ENCODE data around the gene ZBED6.
"Not testable (repeated sequence)": the region's sequence is repeated elsewhere in the genome, so short reads cannot be mapped to it uniquely, and the experiment has no call there.

The ZBED6 gene

GRCh38 chr1:203778146-203778545 is 17.3 kb upstream of the ZBED6 start:
- H3K4me1 ChIP-seq (ENCODE audit: control insufficient read depth in 5 of 5, insufficient read depth in 5 of 5, low read length in 5 of 5) = no peaks in the 10 kb centered on the region
- no peak overlapping the region for H3K9ac ChIP-seq (ENCODE audit: low read length in 5 of 5)
- no peaks in the 10 kb centered on the region for H3K36me3 ChIP-seq (ENCODE audit: control insufficient read depth in 5 of 5, insufficient read depth in 5 of 5, low read length in 5 of 5)

GRCh38 chr1:203778789-203779188 is 16.6 kb upstream of the ZBED6 start:
- no peak overlapping the region for H3K27ac ChIP-seq (ENCODE audit: low read depth, low read length)
- no peaks in the 10 kb centered on the region for H3K4me1 ChIP-seq (ENCODE audit: control insufficient read depth in 5 of 5, insufficient read depth in 5 of 5, low read length in 5 of 5)
- H3K36me3 ChIP-seq (ENCODE audit: control insufficient read depth in 5 of 5, insufficient read depth in 5 of 5, low read length in 5 of 5) = no peaks in the 10 kb centered on the region
- H3K4me3 ChIP-seq (ENCODE audit: low read depth in 1 of 5, low read length in 5 of 5) = no peak overlapping the region
- no peaks in the 10 kb centered on the region for H3K27me3 ChIP-seq (ENCODE audit: control insufficient read depth in 5 of 5, insufficient read depth in 4 of 5, low read length in 5 of 5)
- no peaks in the 10 kb centered on the region for H3K9me3 ChIP-seq (ENCODE audit: control insufficient read depth in 5 of 5, low read length in 5 of 5)
- no peak overlapping the region for H3K9ac ChIP-seq (ENCODE audit: low read length in 5 of 5)

More at GRCh38 chr1:203778146-203778545, 17.3 kb upstream of the ZBED6 start:
- H3K9me3 ChIP-seq (ENCODE audit: control insufficient read depth in 5 of 5, low read length in 5 of 5) = no peaks in the 10 kb centered on the region
- H3K4me3 ChIP-seq (ENCODE audit: low read depth in 1 of 5, low read length in 5 of 5) = no peak overlapping the region
- H3K27me3 ChIP-seq (ENCODE audit: control insufficient read depth in 5 of 5, insufficient read depth in 4 of 5, low read length in 5 of 5) = no peaks in the 10 kb centered on the region
- no peak overlapping the region for H3K27ac ChIP-seq (ENCODE audit: low read depth, low read length)

- H3K27me3 ChIP-seq (ENCODE audit: control insufficient read depth in 5 of 5, insufficient read depth in 4 of 5, low read length in 5 of 5) = no peaks in the 10 kb centered on the region
- no peak overlapping the region for H3K9ac ChIP-seq (ENCODE audit: low read length in 5 of 5)
- H3K4me3 ChIP-seq (ENCODE audit: low read depth in 1 of 5, low read length in 5 of 5) = no peak overlapping the region
- H3K27ac ChIP-seq (ENCODE audit: low read depth, low read length) = no peak overlapping the region
- no peaks in the 10 kb centered on the region for H3K9me3 ChIP-seq (ENCODE audit: control insufficient read depth in 5 of 5, low read length in 5 of 5)
- H3K36me3 ChIP-seq (ENCODE audit: control insufficient read depth in 5 of 5, insufficient read depth in 5 of 5, low read length in 5 of 5) = no peaks in the 10 kb centered on the region
- no peaks in the 10 kb centered on the region for H3K4me1 ChIP-seq (ENCODE audit: control insufficient read depth in 5 of 5, insufficient read depth in 5 of 5, low read length in 5 of 5)
These were observed 13.5 kb upstream of the ZBED6 start for GRCh38 chr1:203781962-203782361.

GRCh38 chr1:203789966-203790365 is 5.5 kb upstream of the ZBED6 start:
- Histone ChIP-seq H3K27ac (ENCODE audit: low read depth, low read length) (no peak overlapping the region), H3K4me1 (ENCODE audit: control insufficient read depth in 5 of 5, insufficient read depth in 5 of 5, low read length in 5 of 5) (peaks cover 0 to 3% (median 3%) of the 10 kb centered on the region in 5 donors), H3K9me3 (ENCODE audit: control insufficient read depth in 5 of 5, low read length in 5 of 5) (no peaks in the 10 kb centered on the region)

GRCh38 chr1:203791498-203791897 is 3.9 kb upstream of the ZBED6 start:
- Histone ChIP-seq H3K36me3 (ENCODE audit: control insufficient read depth in 5 of 5, insufficient read depth in 5 of 5, low read length in 5 of 5) (no peaks in the 10 kb centered on the region), H3K4me3 (ENCODE audit: low read depth in 1 of 5, low read length in 5 of 5) (no peak overlapping the region), H3K27me3 (ENCODE audit: control insufficient read depth in 5 of 5, insufficient read depth in 4 of 5, low read length in 5 of 5) (no peaks in the 10 kb centered on the region), H3K4me1 (ENCODE audit: control insufficient read depth in 5 of 5, insufficient read depth in 5 of 5, low read length in 5 of 5) (peaks cover 2 to 9% (median 7%) of the 10 kb centered on the region in 5 donors), H3K27ac (ENCODE audit: low read depth, low read length) (no peak overlapping the region), H3K9me3 (ENCODE audit: control insufficient read depth in 5 of 5, low read length in 5 of 5) (no peaks in the 10 kb centered on the region), H3K9ac (ENCODE audit: low read length in 5 of 5) (no peak overlapping the region)

More at GRCh38 chr1:203789966-203790365, 5.5 kb upstream of the ZBED6 start:
- Histone ChIP-seq H3K36me3 (ENCODE audit: control insufficient read depth in 5 of 5, insufficient read depth in 5 of 5, low read length in 5 of 5) (no peaks in the 10 kb centered on the region), H3K4me3 (ENCODE audit: low read depth in 1 of 5, low read length in 5 of 5) (no peak overlapping the region), H3K27me3 (ENCODE audit: control insufficient read depth in 5 of 5, insufficient read depth in 4 of 5, low read length in 5 of 5) (no peaks in the 10 kb centered on the region), H3K9ac (ENCODE audit: low read length in 5 of 5) (no peak overlapping the region)

- Histone ChIP-seq H3K27ac (ENCODE audit: low read depth, low read length) (no peak overlapping the region), H3K4me1 (ENCODE audit: control insufficient read depth in 5 of 5, insufficient read depth in 5 of 5, low read length in 5 of 5) (peaks cover 2 to 19% (median 17%) of the 10 kb centered on the region in 5 donors), H3K4me3 (ENCODE audit: low read depth in 1 of 5, low read length in 5 of 5) (no peak overlapping the region), H3K36me3 (ENCODE audit: control insufficient read depth in 5 of 5, insufficient read depth in 5 of 5, low read length in 5 of 5) (no peaks in the 10 kb centered on the region), H3K9me3 (ENCODE audit: control insufficient read depth in 5 of 5, low read length in 5 of 5) (no peaks in the 10 kb centered on the region), H3K9ac (ENCODE audit: low read length in 5 of 5) (no peak overlapping the region), H3K27me3 (ENCODE audit: control insufficient read depth in 5 of 5, insufficient read depth in 4 of 5, low read length in 5 of 5) (no peaks in the 10 kb centered on the region)
These were observed 2.9 kb upstream of the ZBED6 start for GRCh38 chr1:203792486-203792885.

GRCh38 chr1:203793561-203793960 is 1.9 kb upstream of the ZBED6 start:
- not testable (repeated sequence) for H3K36me3 ChIP-seq (ENCODE audit: control insufficient read depth in 5 of 5, insufficient read depth in 5 of 5, low read length in 5 of 5); H3K27me3 ChIP-seq (ENCODE audit: control insufficient read depth in 5 of 5, insufficient read depth in 4 of 5, low read length in 5 of 5); H3K27ac ChIP-seq (ENCODE audit: low read depth, low read length); H3K9ac ChIP-seq (ENCODE audit: low read length in 5 of 5); H3K9me3 ChIP-seq (ENCODE audit: control insufficient read depth in 5 of 5, low read length in 5 of 5); H3K4me3 ChIP-seq (ENCODE audit: low read depth in 1 of 5, low read length in 5 of 5)
- peaks cover 2 to 29% (median 27%) of the 10 kb centered on the region in 5 donors for H3K4me1 ChIP-seq (ENCODE audit: control insufficient read depth in 5 of 5, insufficient read depth in 5 of 5, low read length in 5 of 5)

- Histone ChIP-seq H3K27me3 (ENCODE audit: control insufficient read depth in 5 of 5, insufficient read depth in 4 of 5, low read length in 5 of 5) (no peaks in the 10 kb centered on the region), H3K9me3 (ENCODE audit: control insufficient read depth in 5 of 5, low read length in 5 of 5) (no peaks in the 10 kb centered on the region), H3K4me1 (ENCODE audit: control insufficient read depth in 5 of 5, insufficient read depth in 5 of 5, low read length in 5 of 5) (peaks cover 2 to 42% (median 40%) of the 10 kb centered on the region in 5 donors), H3K4me3 (ENCODE audit: low read depth in 1 of 5, low read length in 5 of 5) (peak overlapping the region; percentile 61 to 99 (median 88)), H3K27ac (ENCODE audit: low read depth, low read length) (peak overlapping the region; percentile 100), H3K36me3 (ENCODE audit: control insufficient read depth in 5 of 5, insufficient read depth in 5 of 5, low read length in 5 of 5) (peaks cover 0 to 5% (median 0%) of the 10 kb centered on the region in 5 donors), H3K9ac (ENCODE audit: low read length in 5 of 5) (peak overlapping the region; percentile 53 to 99 (median 90))
These were observed 521 bp upstream of the ZBED6 start for GRCh38 chr1:203794764-203795440.

- peak overlapping the region; percentile 79 to 99 (median 90) for H3K4me3 ChIP-seq (ENCODE audit: low read depth in 1 of 5, low read length in 5 of 5)
- H3K4me1 ChIP-seq (ENCODE audit: control insufficient read depth in 5 of 5, insufficient read depth in 5 of 5, low read length in 5 of 5) = peaks cover 2 to 53% (median 52%) of the 10 kb centered on the region in 5 donors
- H3K9me3 ChIP-seq (ENCODE audit: control insufficient read depth in 5 of 5, low read length in 5 of 5) = no peaks in the 10 kb centered on the region
- peak overlapping the region; percentile 90 to 100 (median 97) for H3K9ac ChIP-seq (ENCODE audit: low read length in 5 of 5)
- H3K27ac ChIP-seq (ENCODE audit: low read depth, low read length) = peak overlapping the region; percentile 100
- H3K27me3 ChIP-seq (ENCODE audit: control insufficient read depth in 5 of 5, insufficient read depth in 4 of 5, low read length in 5 of 5) = no peaks in the 10 kb centered on the region
- peaks cover 0 to 6% (median 0%) of the 10 kb centered on the region in 5 donors for H3K36me3 ChIP-seq (ENCODE audit: control insufficient read depth in 5 of 5, insufficient read depth in 5 of 5, low read length in 5 of 5)
These were observed 798 bp downstream of the ZBED6 start for GRCh38 chr1:203796236-203796605.

- Histone ChIP-seq H3K27ac (ENCODE audit: low read depth, low read length) (peak overlapping the region; percentile 100), H3K27me3 (ENCODE audit: control insufficient read depth in 5 of 5, insufficient read depth in 4 of 5, low read length in 5 of 5) (no peaks in the 10 kb centered on the region), H3K9ac (ENCODE audit: low read length in 5 of 5) (peak overlapping the region in 4 of 5 donors; percentile 48 to 99 (median 92)), H3K36me3 (ENCODE audit: control insufficient read depth in 5 of 5, insufficient read depth in 5 of 5, low read length in 5 of 5) (peaks cover 0 to 6% (median 0%) of the 10 kb centered on the region in 5 donors), H3K4me3 (ENCODE audit: low read depth in 1 of 5, low read length in 5 of 5) (peak overlapping the region; percentile 79 to 99 (median 90)), H3K9me3 (ENCODE audit: control insufficient read depth in 5 of 5, low read length in 5 of 5) (no peaks in the 10 kb centered on the region), H3K4me1 (ENCODE audit: control insufficient read depth in 5 of 5, insufficient read depth in 5 of 5, low read length in 5 of 5) (peaks cover 2 to 62% (median 56%) of the 10 kb centered on the region in 5 donors)
These were observed 1.8 kb downstream of the ZBED6 start for GRCh38 chr1:203797216-203797615.
